H1 (cell line): ENCODE measurements around the gene RAB11B. TPM values are rescaled to one million over a fixed set of nuclear protein-coding genes. Genes with fewer than 3 reads are reported as not detected.

Experiments
- CTCF ChIA-PET: fragments of 300-600 bp; sonication (Branson Sonifier 250); formaldehyde crosslinking; loops from one replicate; lab custom pipeline; 2021; ENCODE audit not compliant: partially characterized antibody; lab: Charles Lee
- POLR2A ChIA-PET: fragments of 300-600 bp; sonication (Branson Sonifier 250); formaldehyde crosslinking; loops from one replicate; lab custom pipeline; 2021; ENCODE audit warnings: inconsistent platforms; ENCODE audit not compliant: partially characterized antibody; lab: Charles Lee
- DNase-seq, 2 experiments: peaks; one replicate each; pipeline versions ENCODE4 v3.0.0 to v3.0.0-alpha.2; 2010 to 2022; ENCODE audit warnings: low spot score in 2 of 2, low read depth in 1 of 2, mixed read lengths in 1 of 2
- FAIRE-seq: peaks from 2 replicates; lab custom pipeline; 2011; peaks lifted over from hg19 to GRCh38; lab: Jason Lieb, UNC
- H2AFZ ChIP-seq: 2 replicates; pipeline ENCODE4 v1.8.1; 2012; ENCODE audit warnings: low read length, inconsistent platforms
- H2AK5ac ChIP-seq: 2 replicates; pipeline ENCODE4 v1.6.1; 2013; ENCODE audit warnings: low read depth, low read length
- H2BK120ac ChIP-seq: replicated peaks from 2 replicates; pipeline ENCODE3; 2013; ENCODE audit warnings: low read depth, low read length, inconsistent platforms
- H2BK12ac ChIP-seq: 2 replicates; pipeline ENCODE4 v1.6.1; 2013; ENCODE audit warnings: low read depth, low read length
- H2BK15ac ChIP-seq: 2 replicates; pipeline ENCODE4 v1.6.1; 2013; ENCODE audit warnings: low read length
- H2BK20ac ChIP-seq: 2 replicates; pipeline ENCODE4 v1.6.1; 2013; ENCODE audit warnings: low read length
- H2BK5ac ChIP-seq: 2 replicates; pipeline ENCODE4 v1.6.1; 2013; ENCODE audit warnings: low read depth, low read length
- H3K14ac ChIP-seq: 2 replicates; pipeline ENCODE4 v1.6.1; 2013; ENCODE audit warnings: inconsistent platforms; ENCODE audit not compliant: insufficient read length
- H3K18ac ChIP-seq: 2 replicates; pipeline ENCODE4 v1.6.1; 2013; ENCODE audit warnings: low read length; ENCODE audit errors: extremely low read depth
- H3K23ac ChIP-seq: 2 replicates; pipeline ENCODE4 v1.6.1; 2013; ENCODE audit warnings: inconsistent platforms; ENCODE audit not compliant: insufficient read length
- H3K23me2 ChIP-seq: 2 replicates; pipeline ENCODE4 v1.6.1; 2013; ENCODE audit warnings: low read depth, low read length
- H3K27ac ChIP-seq: 2 replicates; pipeline ENCODE4 v1.6.1; 2011; ENCODE audit warnings: low read depth, low read length, inconsistent platforms
- H3K27me3 ChIP-seq, 4 experiments: replicated peaks in 1 of 4; 1 replicate in 1 of 4; 2 replicates in 3 of 4; pipeline versions ENCODE4 v1.6.1 to v1.8.1; 2011 to 2013; ENCODE audit warnings: low read length in 3 of 4, mild to moderate bottlenecking in 3 of 4, inconsistent platforms in 2 of 4, mixed read lengths in 2 of 4, moderate library complexity in 1 of 4; ENCODE audit not compliant: control insufficient read depth in 3 of 4, insufficient read depth in 3 of 4; ENCODE audit errors: extremely low read depth in 1 of 4
- H3K36me3 ChIP-seq, 4 experiments: 2 replicates each; pipeline versions ENCODE4 v1.6.1 to v1.8.1; 2011 to 2013; ENCODE audit warnings: mild to moderate bottlenecking in 4 of 4, low read length in 3 of 4, moderate library complexity in 2 of 4, control low read depth in 1 of 4, inconsistent platforms in 1 of 4; ENCODE audit not compliant: insufficient read depth in 4 of 4, control insufficient read depth in 2 of 4
- H3K4ac ChIP-seq: replicated peaks from 2 replicates; pipeline ENCODE3; 2013; ENCODE audit warnings: low read length, low read depth, mixed read lengths, inconsistent platforms; ENCODE audit not compliant: insufficient read length
- H3K4me1 ChIP-seq, 4 experiments: replicated peaks in 1 of 4; 1 replicate in 1 of 4; 2 replicates in 3 of 4; pipeline versions ENCODE4 v1.6.1 to v1.8.1; 2011 to 2013; ENCODE audit warnings: low read length in 3 of 4, inconsistent platforms in 2 of 4, mixed read lengths in 1 of 4; ENCODE audit not compliant: insufficient read depth in 4 of 4, control insufficient read depth in 3 of 4
- H3K4me2 ChIP-seq, 2 experiments: 2 replicates each; pipeline versions ENCODE4 v1.6.1 to v1.8.1; 2011 to 2013; ENCODE audit warnings: low read depth in 2 of 2, low read length in 2 of 2, control low read depth in 1 of 2, inconsistent platforms in 1 of 2, mild to moderate bottlenecking in 1 of 2; ENCODE audit not compliant: insufficient read depth in 1 of 2
- H3K4me3 ChIP-seq, 4 experiments: fragments of 200-600, 300-600 bp in 1 of 4; sonication (generic), shearing (Covaris generic), sonication (Bioruptor Twin) in 1 of 4; 2 replicates each; pipeline versions ENCODE4 v1.5.1 to v1.8.1; 2011 to 2016; ENCODE audit warnings: low read length in 4 of 4, low read depth in 3 of 4, control low read depth in 2 of 4, inconsistent platforms in 2 of 4, mild to moderate bottlenecking in 2 of 4, mixed read lengths in 1 of 4, moderate library complexity in 1 of 4; ENCODE audit not compliant: insufficient read depth in 2 of 4; ENCODE audit errors: extremely low read depth in 1 of 4
- H3K56ac ChIP-seq: replicated peaks from 2 replicates; pipeline ENCODE3; 2013; ENCODE audit warnings: low read depth, mild to moderate bottlenecking, mixed read lengths, low read length, inconsistent platforms; ENCODE audit not compliant: insufficient read length
- H3K79me1 ChIP-seq: 2 replicates; pipeline ENCODE4 v1.6.1; 2013; ENCODE audit warnings: low read depth, low read length, control low read depth
- H3K79me2 ChIP-seq, 2 experiments: 2 replicates each; pipeline versions ENCODE4 v1.6.1 to v1.8.1; 2012 to 2013; ENCODE audit warnings: low read length in 2 of 2, mild to moderate bottlenecking in 2 of 2, inconsistent platforms in 1 of 2; ENCODE audit not compliant: insufficient read depth in 2 of 2, control insufficient read depth in 1 of 2
- H3K9ac ChIP-seq, 4 experiments: replicated peaks in 1 of 4; 1 replicate in 1 of 4; 2 replicates in 3 of 4; pipeline versions ENCODE4 v1.6.1 to v1.8.1; 2011 to 2013; ENCODE audit warnings: low read depth in 3 of 4, low read length in 3 of 4, control low read depth in 2 of 4, mild to moderate bottlenecking in 2 of 4, moderate library complexity in 2 of 4, inconsistent platforms in 1 of 4; ENCODE audit errors: extremely low read depth in 1 of 4
- H3K9me3 ChIP-seq, 2 experiments: 2 replicates each; pipeline versions ENCODE4 v1.6.1 to v1.8.1; 2012 to 2013; ENCODE audit warnings: mild to moderate bottlenecking in 2 of 2, moderate library complexity in 2 of 2, control low read depth in 1 of 2, inconsistent platforms in 1 of 2, low read depth in 1 of 2, low read length in 1 of 2, mixed read lengths in 1 of 2; ENCODE audit not compliant: insufficient read depth in 2 of 2
- H4K20me1 ChIP-seq, 2 experiments: replicated peaks in 1 of 2; 2 replicates each; pipeline versions ENCODE3 to v1.8.1; 2011 to 2013; ENCODE audit warnings: inconsistent platforms in 2 of 2, low read length in 2 of 2, mild to moderate bottlenecking in 1 of 2; ENCODE audit not compliant: insufficient read depth in 2 of 2, control insufficient read depth in 1 of 2
- H4K5ac ChIP-seq: 2 replicates; pipeline ENCODE4 v1.6.1; 2013; ENCODE audit warnings: low read length, low read depth, mixed read lengths, inconsistent platforms; ENCODE audit not compliant: insufficient read length
- H4K8ac ChIP-seq: 2 replicates; pipeline ENCODE4 v1.8.0; 2013; ENCODE audit warnings: mild to moderate bottlenecking, moderate library complexity, low read length, inconsistent platforms; ENCODE audit not compliant: insufficient read depth; ENCODE audit errors: extremely low read depth
- H4K91ac ChIP-seq: replicated peaks from 2 replicates; pipeline ENCODE3; 2013; ENCODE audit warnings: low read length, mixed read lengths, inconsistent platforms; ENCODE audit not compliant: insufficient read length
- WGBS, 2 experiments: shearing (Covaris generic) in 1 of 2; methylation state at CpG; one replicate each; pipeline versions ENCODE4 v1.1.6 to v1.1.7; 2013 to 2015; ENCODE audit warnings: low lambda C conversion rate in 2 of 2, mixed read lengths in 2 of 2, inconsistent platforms in 1 of 2, low coverage in 1 of 2, missing lambda C conversion rate in 1 of 2; ENCODE audit not compliant: insufficient replicate concordance in 2 of 2, insufficient coverage in 1 of 2, insufficient read length in 1 of 2; ENCODE audit errors: extremely low coverage in 1 of 2, missing lambda C conversion rate in 1 of 2; 5-methylcytosine and 5-hydroxymethylcytosine counted together
- polyA plus RNA-seq, 7 experiments: library from polyadenylated mRNA; depleted of rRNA in 3 of 7; stranded (reverse) in 5 of 7; unstranded in 2 of 7; fragments of >200 nt in 5 of 7; fragments of 200-250 nt in 2 of 7; gene quantifications; 1 replicate in 5 of 7; 2 replicates in 1 of 7; 4 replicates in 1 of 7; pipeline versions ENCODE4 v1.2.1 to v1.2.3, GENCODE V29; 2011 to 2013; ENCODE audit warnings: missing spikeins in 2 of 7, mixed read lengths in 2 of 7
- total RNA-seq: library from RNA; stranded (reverse); fragmentation: NEBNext Ultra II Directional; extraction: Animal tissue kit (Norgen Biotek cat#: 25700); gene quantifications from 2 replicates; pipeline ENCODE4 v1.2.1, GENCODE V29; 2021

RAB11B gene
- total and polyA plus RNA-seq, 2 of the 8 experiments (the other 6 are each of a cell fraction or from before 2014, with no cell fraction given), result 50.2 to 85.8 TPM

- no peak overlapping the region for H2BK120ac ChIP-seq
- no peak overlapping the region for H2BK12ac ChIP-seq
- no peak overlapping the region for H2BK5ac ChIP-seq
- no peak overlapping the region for H2BK15ac ChIP-seq
- H3K79me2 ChIP-seq, result no peaks in the 10 kb centered on the region
- H4K8ac ChIP-seq, result no peak overlapping the region
- H4K20me1 ChIP-seq, result no peaks in the 10 kb centered on the region
- no peak overlapping the region for H3K14ac ChIP-seq
- FAIRE-seq (no peak), DNase-seq (no peak)
- H3K23me2 ChIP-seq, result peaks cover 5% of the 10 kb centered on the region; the same call in 1 of the 2 replicates
- ChIA-PET CTCF (interaction anchor here (0.7 to 1.8 kb wide), 6 partner anchors 23 to 75 kb away, joined by 3 to 5 read pairs (median 3); no protein-coding TSS in a partner anchor), POLR2A (interaction anchor here (0.8 to 1.4 kb wide), 4 partner anchors 15 to 33 kb away, joined by 3 read pairs; partner anchors contain the start of gene HNRNPM)
- no peak overlapping the region for H4K91ac ChIP-seq
- H3K18ac ChIP-seq, result no peak overlapping the region
- H2AFZ ChIP-seq, result no peak overlapping the region
- WGBS, 2 experiments, result 81% methylated on average over 3 of the region's 4 CpGs; no CpG with 5 or more reads in 1 of the 2 experiments
- H3K9ac ChIP-seq, result no peak overlapping the region
- no peak overlapping the region for H3K4me2 ChIP-seq
- H3K27ac ChIP-seq, result no peak overlapping the region
- no peaks in the 10 kb centered on the region for H3K9me3 ChIP-seq
- H2BK20ac ChIP-seq, result no peak overlapping the region
- H3K36me3 ChIP-seq, result no peaks in the 10 kb centered on the region
- H3K4ac ChIP-seq, result no peak overlapping the region
- no peak overlapping the region for H2AK5ac ChIP-seq
- no peaks in the 10 kb centered on the region for H3K27me3 ChIP-seq
- no peak overlapping the region for H3K23ac ChIP-seq
- no peak overlapping the region for H4K5ac ChIP-seq
- peaks cover 0 to 3% (median 1%) of the 10 kb centered on the region in 4 experiments; a peak in 3 of 7 replicates for H3K4me1 ChIP-seq
- H3K56ac ChIP-seq, result no peak overlapping the region
- no peak overlapping the region for H3K4me3 ChIP-seq
- H3K79me1 ChIP-seq, result no peaks in the 10 kb centered on the region
These were observed 26.6 kb downstream of the RAB11B start for GRCh38 chr19:8416796-8417195.
